Measurements from ENCODE around the gene ETV3L.
"Not testable (repeated sequence)": the region's sequence is repeated elsewhere in the genome, so short reads cannot be mapped to it uniquely, and the experiment has no call there.

Gene ETV3L

DNA sequence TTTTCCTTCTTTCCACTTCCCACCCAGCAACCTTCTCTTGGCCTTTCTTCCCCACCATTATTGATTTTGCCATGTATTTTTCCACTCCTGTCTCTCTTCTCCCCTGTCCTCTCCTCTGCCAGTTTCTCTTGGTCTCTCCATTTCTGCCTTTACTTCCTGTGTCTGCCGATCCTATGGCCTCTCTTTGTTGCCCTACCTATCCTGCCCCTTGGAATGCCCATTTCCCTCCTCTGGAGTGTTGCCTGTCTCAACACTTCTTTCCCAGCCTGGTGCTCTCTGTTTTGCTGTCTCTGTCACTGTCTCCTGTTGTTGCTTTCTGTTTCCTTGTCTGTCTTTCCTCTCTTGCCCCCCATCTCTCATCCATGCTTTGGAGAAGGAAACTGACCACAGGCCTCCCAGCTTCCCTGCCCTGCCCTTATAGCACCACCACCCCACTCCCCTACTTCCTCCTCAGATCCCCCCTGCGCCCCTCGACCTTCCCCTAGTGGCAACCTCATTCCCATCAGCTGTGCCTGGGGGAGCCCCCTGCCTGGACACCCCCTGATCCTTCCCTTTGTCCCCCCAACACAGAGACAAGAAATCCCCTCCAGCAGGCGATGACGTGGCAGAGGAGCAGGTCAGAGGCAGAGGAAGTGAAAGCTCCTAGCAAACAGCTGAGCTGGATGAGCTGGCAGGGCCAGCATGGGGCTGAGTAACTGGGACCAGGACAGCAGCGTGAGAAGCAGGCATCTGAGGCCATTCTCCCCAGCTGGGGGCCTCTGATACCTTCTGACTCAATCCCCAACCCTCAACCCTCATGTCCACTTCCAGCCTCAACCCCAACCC, 6.6 kb upstream of the ETV3L start:
- in situ Hi-C loops (cut with MboI; ENCODE audit: low sequenced_read_pairs): no loop called here

DNA sequence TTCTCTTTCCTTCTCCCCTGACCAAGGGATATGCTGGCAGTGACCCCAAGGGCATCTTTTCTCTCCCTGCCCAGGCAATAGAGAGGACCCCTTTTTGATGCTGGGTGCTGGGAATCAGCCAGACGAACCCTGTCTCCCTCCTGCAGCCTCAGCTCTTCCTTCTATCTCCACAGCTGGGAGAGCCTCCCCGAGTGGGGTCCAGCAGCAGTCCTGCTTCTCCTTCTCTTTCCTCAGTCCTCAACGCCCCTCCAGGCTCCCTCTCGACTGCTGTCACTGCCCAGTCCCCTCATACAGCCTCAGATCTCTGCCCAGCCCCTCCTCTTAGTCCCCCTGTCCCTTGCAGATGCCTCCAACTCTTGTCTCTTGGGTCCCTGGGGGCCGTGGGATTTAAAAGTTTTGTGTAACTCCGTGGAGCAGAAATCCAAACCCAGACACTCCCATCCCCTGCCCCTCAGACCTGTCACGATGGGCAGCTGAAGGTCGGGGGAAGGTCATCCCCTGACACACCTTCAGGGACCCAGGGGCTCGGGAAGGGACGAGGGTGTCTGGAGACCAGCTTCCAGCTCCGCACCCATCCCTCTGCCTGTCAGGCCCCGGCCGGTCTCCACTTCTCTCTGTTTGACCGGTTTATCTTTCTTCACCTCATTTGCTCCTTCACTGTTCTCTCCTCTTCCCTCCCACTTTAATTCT, 5.8 kb upstream of the ETV3L start:
- in situ Hi-C loops (cut with MboI; ENCODE audit: low sequenced_read_pairs): no loop called here

DNA sequence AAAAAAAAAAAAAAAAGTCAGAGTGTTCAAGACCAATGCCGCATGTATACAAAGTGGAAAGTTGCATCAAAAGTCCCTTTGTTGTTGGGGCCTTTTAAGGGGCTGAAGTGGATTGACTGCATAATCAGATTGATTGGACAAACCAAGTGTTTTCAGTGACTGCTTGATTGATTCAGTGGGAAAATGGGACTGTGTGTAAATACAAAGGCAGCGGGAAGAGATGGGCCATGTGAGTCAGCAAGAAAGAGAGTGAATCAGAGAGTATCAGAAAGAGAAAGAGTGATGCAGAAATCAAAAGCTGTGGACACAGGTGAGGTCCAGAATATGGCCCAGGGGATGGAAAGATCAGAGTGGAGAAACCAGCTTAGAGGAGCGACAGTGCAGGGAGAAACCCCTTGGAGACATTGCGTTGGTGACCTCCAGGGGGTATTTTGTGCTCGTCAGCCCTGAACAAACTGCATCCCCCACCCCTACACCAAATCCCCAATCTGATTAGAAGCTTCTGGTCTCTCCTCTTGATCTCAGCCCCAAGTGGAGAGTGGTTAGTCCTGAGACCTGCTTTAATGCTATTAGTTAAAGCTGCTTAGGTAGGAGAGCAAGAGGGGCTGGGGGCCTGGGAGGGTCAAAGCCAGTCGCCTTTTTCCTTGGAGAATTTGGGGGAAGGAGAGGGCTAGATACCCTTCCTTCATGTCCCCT, 5.1 kb upstream of the ETV3L start:
- in situ Hi-C loops (cut with MboI; ENCODE audit: low sequenced_read_pairs): no loop called here

DNA sequence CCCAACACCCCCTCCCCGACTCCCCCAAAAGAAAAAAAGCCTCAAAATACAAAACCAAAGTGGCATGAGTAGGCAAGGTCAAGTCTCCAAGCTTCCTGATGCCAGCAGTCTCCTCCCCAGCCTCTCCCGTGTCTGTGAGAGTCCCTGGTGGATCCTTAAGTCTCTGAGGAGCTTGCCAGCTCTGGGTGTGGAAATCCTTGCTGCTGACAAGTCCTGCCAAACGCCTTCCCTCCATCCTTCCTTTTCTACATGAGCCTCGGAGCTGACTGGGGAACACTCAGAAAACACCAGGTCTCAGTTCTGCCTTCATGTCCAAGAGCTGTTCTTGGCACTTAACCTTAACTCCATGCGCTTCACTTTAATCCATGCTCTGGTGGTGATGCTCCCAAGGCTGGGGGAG, 3.7 kb upstream of the ETV3L start:
- in situ Hi-C loops (cut with MboI; ENCODE audit: low sequenced_read_pairs): no loop called here

DNA sequence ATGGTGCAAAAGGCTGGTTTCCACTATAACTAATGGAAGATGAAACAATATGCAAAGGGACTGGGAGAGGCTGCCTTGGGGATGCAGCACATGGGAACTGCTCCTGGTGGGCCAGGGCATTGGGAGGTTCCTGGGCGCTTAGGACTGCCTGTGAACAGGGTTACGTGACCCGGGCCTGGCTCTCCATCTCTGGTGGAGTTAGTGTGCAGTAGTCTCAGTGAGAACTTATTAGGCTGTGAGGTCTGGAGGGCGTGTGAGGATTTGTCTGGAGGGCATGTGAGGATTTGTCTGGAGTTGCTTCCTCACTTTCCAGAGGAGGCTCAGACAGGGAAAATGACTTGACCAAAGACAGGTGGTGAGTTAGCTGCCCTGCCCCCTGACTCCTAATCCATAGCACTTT, 1.5 kb upstream of the ETV3L start:
- in situ Hi-C loops (cut with MboI; ENCODE audit: low sequenced_read_pairs): no loop called here

DNA sequence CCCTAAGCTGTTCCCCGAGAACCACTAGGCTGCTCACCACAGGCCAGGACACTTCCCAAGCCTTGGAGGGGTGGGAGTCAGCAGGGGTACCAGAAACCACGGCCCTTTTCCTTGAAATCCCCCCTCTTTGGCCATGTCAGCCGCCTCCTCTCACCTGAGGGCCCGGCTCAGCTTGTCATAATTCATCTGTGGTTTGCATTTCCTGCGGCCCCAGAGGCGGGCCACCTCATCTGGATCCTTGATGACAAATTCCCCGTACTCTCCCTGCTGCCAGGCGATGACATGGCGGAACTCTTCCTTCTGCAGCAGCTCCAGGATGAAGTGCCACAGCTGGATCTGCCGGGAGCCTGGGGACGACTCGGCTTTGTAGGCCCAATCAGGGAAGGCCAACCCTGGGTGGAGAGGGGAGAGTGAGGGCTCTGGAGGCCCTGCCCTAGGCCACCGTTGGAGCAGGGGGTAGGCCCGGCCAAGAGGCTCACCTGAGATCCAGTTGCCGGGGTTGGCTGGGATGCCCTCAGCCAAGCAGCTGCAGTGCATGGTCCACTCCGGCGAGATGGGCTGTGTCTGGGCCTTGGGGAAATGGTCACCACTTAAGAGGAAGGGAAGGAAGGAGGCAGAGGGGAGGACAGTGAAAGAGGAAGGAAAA, 498 bp downstream of the ETV3L start:
- in situ Hi-C loops (cut with MboI; ENCODE audit: low sequenced_read_pairs): not testable (repeated sequence)

DNA sequence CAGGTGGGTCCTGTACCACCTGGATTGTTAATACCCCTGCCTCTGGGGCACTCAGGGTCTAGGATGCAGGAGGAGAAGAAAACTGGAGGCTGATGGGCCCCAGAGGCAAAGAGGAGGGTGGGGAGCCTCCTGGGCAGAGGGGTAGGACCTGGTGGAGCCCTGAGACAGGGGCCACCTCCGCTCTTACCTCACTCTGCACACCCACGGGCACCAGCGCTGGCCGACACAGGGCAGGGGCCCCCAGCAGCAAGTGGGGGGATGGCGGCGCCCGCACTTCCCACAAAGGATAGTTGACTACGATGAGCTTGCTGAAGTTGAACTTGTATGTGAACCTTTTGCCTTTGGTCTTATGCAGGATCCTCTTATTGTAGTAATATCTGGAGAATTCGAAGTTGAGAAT, 1.1 kb downstream of the ETV3L start:
- in situ Hi-C loops (cut with MboI; ENCODE audit: low sequenced_read_pairs): no loop called here

DNA sequence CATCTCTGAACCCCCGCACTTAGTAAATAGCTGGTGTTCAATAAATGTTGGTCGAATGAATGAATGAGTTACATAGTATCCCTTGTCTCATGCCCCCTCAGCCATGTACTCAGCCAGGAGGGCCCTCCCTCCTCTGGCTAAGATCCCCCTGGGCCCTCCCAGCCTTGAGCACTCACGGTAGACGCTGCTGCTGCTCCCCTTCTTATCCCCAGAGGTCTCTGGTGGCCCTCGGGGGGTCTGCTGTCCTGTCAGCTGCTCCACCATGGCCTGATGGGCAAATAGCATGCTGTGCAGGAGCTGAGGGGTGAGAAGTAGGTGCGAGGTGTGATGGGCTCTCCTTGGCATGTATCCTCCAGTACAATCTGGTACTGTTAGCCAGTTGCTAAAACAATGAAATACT, 1.9 kb downstream of the ETV3L start:
- in situ Hi-C loops (cut with MboI; ENCODE audit: low sequenced_read_pairs): no loop called here

DNA sequence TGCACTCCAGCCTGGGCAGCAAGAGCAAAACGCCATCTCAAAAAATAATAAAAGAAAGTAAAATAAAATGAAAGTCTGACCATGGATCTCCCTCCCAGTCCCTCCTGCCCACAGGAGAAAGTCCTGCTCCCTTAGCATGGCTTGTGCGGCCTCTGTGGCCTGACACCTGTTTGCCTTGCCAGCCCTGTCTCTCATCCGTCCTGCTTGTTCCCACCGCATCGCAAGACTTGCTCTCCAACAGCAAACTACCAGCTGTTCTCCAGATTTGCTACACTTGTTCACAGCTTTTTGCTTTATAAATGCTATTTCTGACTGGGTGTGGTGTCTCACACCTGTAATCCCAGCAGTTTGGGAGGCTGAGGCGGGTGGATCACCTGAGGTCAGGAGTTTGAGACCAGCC, 2.7 kb downstream of the ETV3L start:
- in situ Hi-C loops (cut with MboI; ENCODE audit: low sequenced_read_pairs): no loop called here

DNA sequence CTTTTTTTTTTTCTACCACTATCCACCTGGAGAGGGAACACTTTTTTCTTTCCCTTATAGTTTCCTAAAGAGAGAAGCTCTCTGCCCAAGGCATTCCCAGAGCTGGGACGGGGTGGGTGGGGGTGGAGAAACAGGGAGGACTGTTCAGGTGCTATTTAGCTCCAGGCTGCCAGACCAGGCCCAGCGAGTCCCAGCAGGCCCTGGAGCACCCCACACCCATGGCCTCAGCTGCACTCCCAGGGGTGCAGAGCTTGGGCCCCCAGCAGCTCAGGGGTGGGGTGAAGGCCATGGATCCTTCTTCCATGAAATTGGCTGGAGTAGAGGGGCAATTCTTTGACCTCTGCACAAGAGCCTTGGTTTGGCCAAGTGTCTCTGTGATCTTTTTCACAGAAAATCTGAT, 4.1 kb downstream of the ETV3L start:
- in situ Hi-C loops (cut with MboI; ENCODE audit: low sequenced_read_pairs): no loop called here

DNA sequence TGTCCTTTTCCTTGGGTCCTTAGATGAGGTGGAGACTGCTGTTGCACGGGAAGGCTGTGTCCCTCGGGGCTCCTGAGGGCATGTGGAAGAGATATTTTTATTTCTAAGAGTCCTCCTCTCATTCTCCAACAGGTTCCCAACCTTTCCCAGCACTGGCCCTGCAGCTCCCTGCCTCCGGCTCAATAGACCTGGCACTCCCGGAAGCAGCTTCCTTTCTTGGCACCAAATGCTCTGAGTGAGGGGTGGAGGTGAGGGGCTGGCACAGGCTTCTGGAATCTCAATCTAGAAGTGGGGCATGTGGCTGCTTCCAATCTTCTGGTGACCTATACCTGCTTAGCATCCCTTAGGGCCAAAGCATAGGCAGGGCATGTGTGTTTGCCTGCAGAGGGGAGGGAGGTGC, 4.5 kb downstream of the ETV3L start:
- in situ Hi-C loops (cut with MboI; ENCODE audit: low sequenced_read_pairs): no loop called here

DNA sequence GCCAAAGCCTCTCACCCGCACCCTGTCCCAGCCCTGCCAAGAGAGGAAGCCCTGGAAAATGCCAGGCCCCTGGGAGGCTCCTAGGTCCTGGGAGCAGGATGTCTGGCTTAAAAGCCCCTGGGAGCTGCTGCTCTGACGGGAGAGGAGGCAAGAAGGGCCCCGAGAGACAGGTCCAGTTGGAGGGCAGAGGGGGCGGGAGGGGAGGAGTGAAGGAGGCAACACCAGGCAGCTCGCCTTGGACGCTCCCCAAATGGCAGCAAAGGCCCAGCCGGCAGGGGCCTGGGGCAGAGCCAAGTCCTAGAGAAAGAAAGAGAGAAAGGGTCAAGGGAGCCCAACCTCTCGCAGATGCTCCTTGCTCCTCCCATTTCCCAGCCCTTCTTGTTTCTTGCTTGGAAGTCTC, 6.8 kb downstream of the ETV3L start:
- in situ Hi-C loops (cut with MboI; ENCODE audit: low sequenced_read_pairs): no loop called here

DNA sequence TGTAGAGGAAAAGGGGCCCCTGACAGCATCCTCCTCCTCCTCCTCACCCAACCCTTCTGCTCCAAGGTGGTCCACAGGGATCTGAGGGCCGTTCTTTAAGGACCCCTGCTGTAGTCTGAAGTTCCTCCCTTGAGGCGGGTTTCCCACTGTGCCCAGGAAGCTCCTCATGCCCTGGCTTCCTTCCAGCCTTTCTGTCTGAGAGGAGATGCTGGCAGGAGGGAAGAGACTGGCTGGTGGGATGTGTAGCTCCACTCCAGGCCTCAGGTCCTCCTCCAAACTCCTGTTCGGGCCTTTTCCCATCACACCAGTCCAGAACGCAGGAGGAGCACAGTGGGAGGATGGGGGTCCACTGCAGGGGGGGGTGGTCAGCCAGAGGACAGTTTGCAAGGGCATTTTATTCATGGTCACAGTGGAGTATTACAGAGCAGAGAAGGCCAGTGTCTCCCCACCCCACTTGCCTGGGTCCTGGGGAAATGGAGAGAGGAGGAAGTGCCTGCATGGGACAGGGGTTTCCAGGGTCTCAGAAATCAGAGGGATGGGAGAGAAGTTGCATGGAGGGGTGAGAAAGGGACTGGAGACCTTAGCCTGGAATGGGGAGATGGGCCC, 7.8 kb downstream of the ETV3L start:
- in situ Hi-C loops (cut with MboI; ENCODE audit: low sequenced_read_pairs): no loop called here

DNA sequence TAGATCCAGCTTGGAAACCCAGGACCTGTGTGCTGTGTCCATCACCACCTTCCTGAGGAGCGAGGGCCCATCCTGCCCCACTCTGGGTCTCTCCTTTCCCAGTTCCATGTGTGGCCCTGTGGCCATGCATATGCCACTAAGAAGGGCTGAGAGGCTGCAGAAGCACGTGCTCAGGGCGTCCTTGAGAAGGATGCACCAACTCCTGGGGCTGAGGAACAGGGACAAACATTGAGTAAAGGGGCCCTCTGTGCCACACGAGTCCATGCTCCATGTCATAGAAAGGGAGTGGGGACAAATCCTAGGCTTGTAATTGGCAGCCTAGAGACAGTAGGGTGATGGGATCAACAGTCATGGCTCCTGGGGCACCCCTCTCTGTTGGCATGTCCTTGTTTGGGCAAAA, 8.4 kb downstream of the ETV3L start:
- in situ Hi-C loops (cut with MboI; ENCODE audit: low sequenced_read_pairs): no loop called here

DNA sequence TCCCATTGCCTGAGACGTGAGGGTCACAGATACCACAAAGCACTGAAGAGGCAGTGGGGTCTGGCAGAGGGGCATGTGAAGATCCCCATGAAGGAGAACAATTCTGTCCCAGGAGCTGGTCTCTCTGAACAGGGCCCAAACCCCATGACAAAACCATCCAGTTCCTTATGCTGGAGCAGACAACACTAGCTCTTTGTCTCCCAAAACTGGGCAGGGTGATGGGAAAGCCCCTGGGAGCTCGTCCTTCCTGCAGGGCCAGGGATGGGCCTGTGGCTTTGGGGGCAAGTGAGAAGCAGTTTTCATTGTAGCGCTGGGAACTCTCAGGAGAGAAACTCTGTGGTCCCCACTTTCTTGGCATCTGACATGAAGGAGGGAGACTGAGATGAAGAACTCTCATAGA, 8.8 kb downstream of the ETV3L start:
- in situ Hi-C loops (cut with MboI; ENCODE audit: low sequenced_read_pairs): no loop called here

DNA sequence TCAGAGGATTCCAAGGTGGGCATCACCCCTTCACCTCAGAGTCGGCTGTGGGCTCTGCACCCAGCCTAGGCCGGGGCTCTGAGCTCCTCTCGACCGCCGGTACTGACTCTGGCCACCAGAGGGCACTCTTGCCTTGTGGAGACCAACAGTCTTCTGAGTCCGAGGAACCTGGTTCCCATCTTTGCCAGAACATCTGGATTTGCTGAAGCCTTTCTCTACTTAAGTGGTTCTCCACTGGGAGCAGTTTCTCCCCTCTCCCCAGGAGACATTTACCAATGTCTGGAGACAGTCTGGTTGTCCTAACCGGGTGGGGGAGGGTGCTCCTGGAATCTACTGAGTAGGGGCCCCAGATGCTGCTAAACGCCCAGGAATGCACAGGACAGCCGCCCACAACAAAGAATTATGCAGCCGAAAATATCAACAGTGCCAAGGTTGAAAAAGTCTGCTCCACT, 9.4 kb downstream of the ETV3L start:
- in situ Hi-C loops (cut with MboI; ENCODE audit: low sequenced_read_pairs): no loop called here

DNA sequence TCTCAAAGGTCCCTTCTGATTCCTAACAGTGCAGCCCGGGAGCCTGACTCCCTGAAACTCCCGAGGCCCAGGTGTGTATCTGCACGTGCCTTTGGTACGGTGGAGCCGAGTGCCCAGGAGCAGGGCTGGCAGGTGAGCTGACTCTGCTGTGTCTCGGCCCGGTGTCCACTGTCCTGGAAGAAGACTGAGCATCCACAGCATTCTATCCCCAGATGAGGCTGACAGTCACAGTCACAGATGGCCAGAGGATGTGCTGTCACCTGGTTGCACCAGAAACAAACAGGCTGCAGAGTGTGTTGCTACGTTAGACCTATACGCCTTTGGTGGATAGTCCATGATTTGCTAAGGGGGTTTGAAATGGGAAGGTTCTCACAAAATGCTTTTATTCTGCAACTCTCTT, 9.8 kb downstream of the ETV3L start:
- in situ Hi-C loops (cut with MboI; ENCODE audit: low sequenced_read_pairs): no loop called here

DNA sequence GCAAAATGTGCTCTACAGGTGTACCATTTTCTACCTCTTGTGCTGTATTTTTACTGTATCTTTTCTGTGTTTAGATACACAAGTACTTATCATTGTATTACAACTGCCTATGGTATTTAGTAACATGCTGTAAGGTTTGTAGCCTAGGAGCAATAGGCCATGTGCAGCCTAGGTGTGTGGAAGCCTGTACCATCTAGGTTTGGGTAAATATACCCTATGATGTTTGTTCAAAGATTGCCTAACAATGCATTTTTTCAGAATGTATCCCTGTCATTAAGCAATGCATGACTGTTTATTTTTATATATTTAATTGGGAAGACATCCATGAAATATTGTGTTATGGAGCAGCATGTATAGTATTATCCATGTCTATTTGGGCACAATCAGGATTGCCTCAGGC, 11.0 kb downstream of the ETV3L start:
- in situ Hi-C loops (cut with MboI; ENCODE audit: low sequenced_read_pairs): no loop called here

DNA sequence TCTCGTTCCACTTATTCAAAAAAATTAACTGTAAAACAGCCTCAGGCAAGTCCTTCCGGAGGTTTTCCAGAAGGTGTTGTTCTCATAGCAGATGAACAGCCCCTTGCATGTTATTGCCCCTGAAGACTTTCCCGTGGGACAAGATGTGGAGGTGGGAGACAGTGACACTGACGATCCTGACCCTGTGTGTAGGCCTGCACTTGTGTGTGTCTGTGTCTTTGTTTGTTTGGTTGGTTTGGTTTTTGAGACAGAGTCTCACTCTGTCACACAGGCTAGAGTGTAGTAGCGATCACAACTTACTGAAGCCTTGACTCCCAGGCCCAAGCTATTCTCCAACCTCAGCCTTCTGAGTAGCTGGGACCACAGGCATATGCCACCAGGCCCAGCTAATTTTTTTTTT, 12.6 kb downstream of the ETV3L start:
- in situ Hi-C loops (cut with MboI; ENCODE audit: low sequenced_read_pairs): no loop called here

DNA sequence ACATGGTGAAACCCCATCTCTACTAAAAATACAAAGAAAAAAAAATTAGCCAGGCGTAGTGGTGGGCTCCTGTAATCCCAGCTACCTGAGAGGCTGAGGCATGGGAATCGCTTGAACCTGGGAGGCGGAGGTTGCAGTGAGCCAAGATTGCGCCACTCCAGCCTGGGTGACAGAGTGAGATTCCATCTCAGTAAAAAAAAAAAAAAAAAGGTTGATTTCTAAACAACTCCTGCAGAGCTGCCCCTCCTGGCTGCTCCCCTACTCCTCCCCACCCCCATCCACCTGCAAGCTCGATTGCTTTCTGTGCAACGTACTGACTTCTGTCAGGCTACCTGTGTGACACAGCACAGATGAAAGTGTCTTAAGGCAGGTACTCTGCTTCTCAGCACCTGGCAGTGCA, 13.3 kb downstream of the ETV3L start:
- in situ Hi-C loops (cut with MboI; ENCODE audit: low sequenced_read_pairs): no loop called here

DNA sequence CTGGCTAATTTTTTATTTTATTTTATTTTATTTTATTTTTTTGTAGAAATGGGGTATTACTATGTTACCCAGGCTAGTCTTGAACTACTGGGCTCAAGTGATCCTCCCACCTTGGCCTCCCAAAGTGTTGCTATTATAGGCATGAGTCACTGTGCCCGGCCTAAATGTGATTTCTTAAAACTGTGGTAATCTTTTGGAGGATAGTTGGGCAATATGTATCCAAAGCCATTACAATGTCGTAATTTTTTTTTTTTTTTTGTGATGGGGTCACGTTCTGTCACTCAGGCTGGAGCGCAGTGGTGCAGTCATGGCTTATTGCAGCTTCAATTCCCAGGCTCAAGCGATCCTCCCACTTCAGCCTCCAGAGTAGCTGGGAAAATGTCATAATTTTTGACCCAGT, 14.2 kb downstream of the ETV3L start:
- in situ Hi-C loops (cut with MboI; ENCODE audit: low sequenced_read_pairs): no loop called here

All from hTERT RPE-1 (cell line).